Limb (tissue), 2 donors: ENCODE data around the gene FBXO17.

Experiments used
- DNase-seq, 2 donors: peaks; one replicate each; pipeline ENCODE4 v3.0.0-alpha.2; 2016; ENCODE audit errors: extremely low spot score in 2 of 2

Gene FBXO17

GRCh38 chr19:38894968-38895367, 80.6 kb downstream of the FBXO17 start:
- DNase-seq, result no peak

- DNase-seq, result no peak
Observed at GRCh38 chr19:38893341-38893771, 82.2 kb downstream of the FBXO17 start.

DNA sequence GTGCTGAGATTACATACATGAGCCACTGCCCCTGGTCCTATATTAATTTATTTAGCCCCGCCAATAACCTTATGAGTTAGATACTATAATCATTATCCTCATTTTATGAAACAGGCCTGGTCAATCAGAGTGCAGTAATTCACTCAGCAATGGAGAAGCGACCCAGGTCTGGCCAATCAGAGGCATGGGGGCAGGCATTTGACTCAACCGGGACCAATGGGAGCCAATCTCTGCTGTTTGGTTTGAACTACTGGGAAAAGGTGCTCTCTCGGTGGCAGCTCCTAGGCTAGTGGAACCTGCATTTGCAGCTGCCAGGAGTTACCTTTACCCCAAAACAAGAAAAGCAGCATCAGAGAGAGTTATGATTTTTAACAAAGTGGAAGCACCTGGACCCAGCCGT, 82.7 kb downstream of the FBXO17 start:
- no peak for DNase-seq

DNA sequence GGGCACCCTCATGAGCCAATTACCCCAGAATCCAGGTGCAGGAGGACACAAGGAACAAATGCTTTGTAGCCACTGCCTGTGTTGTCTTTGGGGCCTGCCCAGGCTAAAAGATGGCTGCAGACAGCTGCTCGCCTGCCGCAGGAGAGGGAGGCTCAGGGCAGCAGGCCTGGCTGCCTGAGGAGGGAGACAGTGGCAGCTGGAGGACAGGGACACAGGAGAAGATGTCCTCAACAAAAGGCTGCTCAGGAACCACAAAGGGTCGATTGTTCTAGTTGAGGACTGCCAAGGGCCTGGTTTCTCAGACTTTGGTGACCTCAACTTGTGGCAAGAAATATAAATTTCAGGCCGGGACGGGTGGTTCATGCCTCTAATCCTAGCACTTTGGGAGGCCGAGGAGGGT, 83.8 kb downstream of the FBXO17 start:
- DNase-seq, result no peak
